Measurements from ENCODE around the gene LYZL6.

DNA sequence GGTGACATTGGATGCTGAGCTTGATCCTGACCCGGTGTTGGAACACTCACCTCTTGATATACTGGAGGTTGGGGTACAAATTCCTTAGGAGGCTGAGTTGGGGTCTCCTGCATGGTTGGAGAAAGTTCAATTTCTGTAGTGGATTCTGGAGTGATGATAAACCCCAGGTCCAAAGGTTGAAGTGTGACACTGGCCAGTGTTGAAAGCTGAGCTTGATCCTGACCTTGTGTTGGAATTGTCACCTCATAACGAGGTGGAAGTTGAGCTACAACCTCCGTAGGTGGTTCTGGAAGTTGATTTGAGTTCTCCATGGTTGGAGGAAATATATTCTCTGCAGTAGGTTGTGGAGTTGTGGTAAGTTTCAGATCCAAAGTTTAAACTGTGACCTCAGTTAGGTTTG is 34.1 kb downstream of the LYZL6 start:
- no peak for TF ChIP-seq POLR2A (IDR thresholded peaks at IDR 0.05)
- TF ChIP-seq POLR2AphosphoS5 (IDR thresholded peaks at IDR 0.05): no peak
